Activated naive CD8-positive, alpha-beta T cell treated with anti-CD3 and anti-CD28 coated beads, Interleukin-2, amount 50 U/mL, for 24 hours (primary cell): ENCODE results near the gene FAM186B.

Experiments
- ATAC-seq: fragments of 150-1000 bp; cut with Tn5 transposase; one replicate; pipeline ENCODE4 v1.10.0; 2021
- DNase-seq: peaks from one replicate; pipeline ENCODE4 v3.0.0; 2021
- H3K27ac Mint-ChIP-seq: one replicate; pipeline ENCODE4 v1.8.0; 2021; ENCODE audit warnings: mild to moderate bottlenecking, mixed read lengths
- H3K27me3 Mint-ChIP-seq: one replicate; pipeline ENCODE4 v1.8.0; 2021; ENCODE audit warnings: mixed read lengths
- H3K36me3 Mint-ChIP-seq: one replicate; pipeline ENCODE4 v1.8.0; 2021; ENCODE audit warnings: low read depth, mixed read lengths
- H3K4me1 Mint-ChIP-seq: one replicate; pipeline ENCODE4 v1.8.0; 2021; ENCODE audit warnings: mixed read lengths
- H3K4me3 Mint-ChIP-seq: one replicate; pipeline ENCODE4 v1.8.0; 2021; ENCODE audit warnings: mild to moderate bottlenecking, moderate library complexity, mixed read lengths
- H3K9me3 Mint-ChIP-seq: one replicate; pipeline ENCODE4 v1.8.0; 2021; ENCODE audit warnings: mixed read lengths

Gene FAM186B

GRCh38 chr12:49643135-49643534 lies 37.7 kb upstream of the FAM186B start:
- no peak for DNase-seq
- H3K36me3 Mint-ChIP-seq, result peaks cover 11% of the 10 kb centered on the region
- H3K4me1 Mint-ChIP-seq, result peaks cover 20% of the 10 kb centered on the region
- H3K4me3 Mint-ChIP-seq, result no peak overlapping the region
- H3K9me3 Mint-ChIP-seq, result no peaks in the 10 kb centered on the region
- ATAC-seq, result no peak
- no peak overlapping the region for H3K27ac Mint-ChIP-seq
- no peaks in the 10 kb centered on the region for H3K27me3 Mint-ChIP-seq

DNA sequence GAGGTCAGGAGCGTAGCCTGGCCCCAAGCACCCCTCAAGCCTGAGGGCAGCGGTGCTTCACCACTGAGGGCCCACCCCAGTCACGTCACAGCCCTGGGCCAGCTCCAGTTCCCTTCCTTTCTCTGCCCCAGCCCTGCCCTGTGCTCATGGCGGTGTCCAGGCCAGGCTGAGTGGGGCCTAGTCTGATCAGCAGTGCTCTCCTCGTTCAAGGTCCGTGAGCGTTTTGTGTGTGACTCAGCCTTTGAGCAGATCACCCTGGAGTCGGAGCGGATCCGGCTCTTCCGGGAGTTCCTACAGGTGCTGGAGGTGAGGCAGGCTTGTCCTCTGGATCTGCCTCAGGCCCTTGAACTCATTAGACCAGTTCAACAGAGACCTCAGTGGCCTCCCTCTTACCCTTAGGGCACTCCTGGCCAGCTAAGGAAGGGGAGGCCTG lies 36.9 kb upstream of the FAM186B start:
- no peak for ATAC-seq
- H3K27me3 Mint-ChIP-seq, result no peaks in the 10 kb centered on the region
- H3K36me3 Mint-ChIP-seq, result peaks cover 8% of the 10 kb centered on the region
- H3K9me3 Mint-ChIP-seq, result no peaks in the 10 kb centered on the region
- peaks cover 20% of the 10 kb centered on the region for H3K4me1 Mint-ChIP-seq
- H3K27ac Mint-ChIP-seq, result no peak overlapping the region
- H3K4me3 Mint-ChIP-seq, result no peak overlapping the region
- no peak for DNase-seq

- Mint-ChIP-seq H3K27ac (no peak overlapping the region), H3K4me3 (no peak overlapping the region), H3K4me1 (peaks cover 24% of the 10 kb centered on the region), H3K9me3 (no peaks in the 10 kb centered on the region), H3K27me3 (no peaks in the 10 kb centered on the region), H3K36me3 (peaks cover 5% of the 10 kb centered on the region)
- no peak for DNase-seq
- no peak for ATAC-seq
Observed at GRCh38 chr12:49641748-49642369, 36.4 kb upstream of the FAM186B start.

DNA sequence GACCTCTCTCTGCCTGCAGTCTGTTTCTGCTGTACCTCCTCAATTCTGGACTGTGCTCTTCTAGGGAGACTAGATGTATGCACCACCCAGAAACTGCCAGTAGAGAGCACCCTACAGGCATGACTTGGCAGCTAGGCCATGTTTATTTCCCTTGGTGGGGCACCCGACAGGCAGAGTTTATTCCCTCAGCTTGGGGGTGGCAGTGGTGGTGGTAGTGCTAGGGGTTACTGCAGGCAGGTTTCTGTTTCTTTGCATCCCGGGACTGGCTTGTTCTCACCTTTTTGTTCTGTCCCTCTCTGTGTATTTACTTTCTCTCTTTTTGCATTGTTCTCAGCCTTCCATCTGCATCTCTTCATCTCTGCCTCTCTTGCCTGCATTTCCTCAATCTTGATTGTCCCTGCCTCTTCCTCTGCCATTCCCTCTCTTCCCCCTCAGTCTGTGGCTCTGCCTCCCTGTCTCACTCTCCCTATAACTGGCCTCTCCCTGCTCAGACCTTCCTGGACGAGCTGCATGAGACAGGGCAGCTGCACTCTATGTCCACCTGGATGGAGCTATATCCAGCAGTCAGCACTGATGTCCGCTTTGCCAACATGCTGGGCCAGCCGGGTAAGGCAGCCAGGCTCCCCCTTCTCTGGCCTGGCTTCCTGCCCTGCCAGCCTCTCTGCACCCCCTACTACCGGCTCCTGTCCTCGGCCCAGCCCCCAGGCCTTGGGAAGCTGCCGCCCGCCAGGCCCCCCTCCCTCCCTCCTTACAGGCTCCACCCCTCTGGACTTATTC lies 31.7 kb upstream of the FAM186B start:
- Mint-ChIP-seq H3K27ac (no peak overlapping the region), H3K9me3 (no peaks in the 10 kb centered on the region), H3K4me1 (peaks cover 13% of the 10 kb centered on the region), H3K36me3 (no peaks in the 10 kb centered on the region), H3K4me3 (no peak overlapping the region), H3K27me3 (no peaks in the 10 kb centered on the region)
- DNase-seq, result peak; percentile 55
- peak; percentile 82 for ATAC-seq

DNA sequence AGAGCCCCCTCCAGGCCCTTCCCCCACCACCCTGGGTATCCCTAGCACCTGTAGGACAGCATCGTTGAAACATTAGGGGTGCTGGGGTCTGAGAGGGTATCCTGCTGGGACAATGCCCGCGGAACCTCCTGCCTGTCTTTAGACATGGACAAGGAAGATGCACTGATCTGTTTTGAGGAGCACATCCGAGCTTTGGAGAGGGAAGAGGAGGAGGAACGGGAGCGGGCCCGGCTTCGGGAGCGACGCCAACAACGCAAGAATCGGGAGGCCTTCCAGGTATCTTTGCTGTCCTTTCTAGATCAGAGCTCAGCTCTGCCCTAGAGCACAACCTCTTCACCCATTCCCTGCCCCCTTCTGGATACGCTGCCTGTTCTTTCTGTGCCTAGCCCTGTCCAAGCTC lies 31.1 kb upstream of the FAM186B start:
- DNase-seq, result no peak
- Mint-ChIP-seq H3K27ac (no peak overlapping the region), H3K27me3 (no peaks in the 10 kb centered on the region), H3K9me3 (no peaks in the 10 kb centered on the region), H3K4me1 (peaks cover 13% of the 10 kb centered on the region), H3K4me3 (no peak overlapping the region), H3K36me3 (no peaks in the 10 kb centered on the region)
- ATAC-seq, result no peak

- H3K4me1 Mint-ChIP-seq, result peaks cover 13% of the 10 kb centered on the region
- DNase-seq, result no peak
- no peaks in the 10 kb centered on the region for H3K36me3 Mint-ChIP-seq
- no peak for ATAC-seq
- H3K27ac Mint-ChIP-seq, result no peak overlapping the region
- no peaks in the 10 kb centered on the region for H3K9me3 Mint-ChIP-seq
- H3K4me3 Mint-ChIP-seq, result no peak overlapping the region
- H3K27me3 Mint-ChIP-seq, result no peaks in the 10 kb centered on the region
Observed at GRCh38 chr12:49635656-49636055, 30.2 kb upstream of the FAM186B start.

DNA sequence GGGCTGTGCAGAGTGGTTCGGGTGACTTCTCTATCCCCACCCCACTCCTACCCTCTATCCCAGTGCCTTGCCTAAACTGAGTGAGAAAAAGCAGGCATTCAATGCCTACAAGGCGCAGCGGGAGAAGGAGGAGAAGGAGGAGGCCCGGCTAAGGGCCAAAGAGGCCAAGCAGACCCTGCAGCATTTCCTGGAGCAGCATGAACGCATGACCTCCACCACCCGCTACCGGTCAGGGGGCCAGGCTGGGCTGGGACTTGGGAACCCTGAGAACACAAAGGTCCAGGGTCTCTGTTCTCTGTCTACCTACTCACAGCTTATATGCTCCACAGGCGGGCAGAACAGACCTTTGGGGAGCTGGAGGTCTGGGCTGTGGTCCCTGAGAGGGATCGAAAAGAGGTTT lies 29.6 kb upstream of the FAM186B start:
- H3K4me1 Mint-ChIP-seq, result peaks cover 13% of the 10 kb centered on the region
- no peaks in the 10 kb centered on the region for H3K9me3 Mint-ChIP-seq
- no peak overlapping the region for H3K4me3 Mint-ChIP-seq
- H3K27ac Mint-ChIP-seq, result no peak overlapping the region
- no peaks in the 10 kb centered on the region for H3K27me3 Mint-ChIP-seq
- H3K36me3 Mint-ChIP-seq, result no peaks in the 10 kb centered on the region
- DNase-seq, result no peak
- ATAC-seq, result no peak

DNA sequence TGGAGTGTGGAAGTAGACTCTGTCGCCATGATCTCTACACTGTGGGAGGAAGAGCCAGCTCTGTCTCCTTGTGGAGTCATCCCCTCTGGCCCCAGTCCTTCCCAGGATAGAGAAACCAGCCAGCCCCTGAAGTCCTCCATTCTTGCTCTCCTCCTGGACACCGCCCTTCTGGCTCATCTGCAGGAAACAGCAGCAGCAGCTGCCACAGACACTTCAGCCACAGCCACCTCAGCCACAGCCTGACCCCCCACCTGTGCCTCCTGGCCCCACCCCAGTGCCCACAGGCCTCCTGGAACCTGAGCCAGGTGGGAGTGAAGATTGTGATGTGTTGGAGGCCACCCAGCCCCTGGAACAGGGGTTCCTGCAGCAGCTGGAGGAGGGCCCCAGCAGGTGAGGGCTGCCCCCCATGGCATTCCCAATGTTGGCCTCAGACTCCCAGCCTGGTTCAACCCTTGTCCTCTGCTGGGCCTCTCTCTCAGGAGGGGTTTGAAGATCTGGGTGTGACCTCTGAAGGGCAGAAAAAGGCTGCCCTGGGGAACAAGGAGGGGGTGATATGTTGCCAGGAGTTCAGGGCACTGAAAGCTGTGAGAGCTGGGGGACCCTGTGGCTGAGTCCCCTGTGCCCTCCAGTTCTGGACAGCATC lies 28.4 kb upstream of the FAM186B start:
- no peak for ATAC-seq
- Mint-ChIP-seq H3K9me3 (no peaks in the 10 kb centered on the region), H3K27ac (no peak overlapping the region)

DNA sequence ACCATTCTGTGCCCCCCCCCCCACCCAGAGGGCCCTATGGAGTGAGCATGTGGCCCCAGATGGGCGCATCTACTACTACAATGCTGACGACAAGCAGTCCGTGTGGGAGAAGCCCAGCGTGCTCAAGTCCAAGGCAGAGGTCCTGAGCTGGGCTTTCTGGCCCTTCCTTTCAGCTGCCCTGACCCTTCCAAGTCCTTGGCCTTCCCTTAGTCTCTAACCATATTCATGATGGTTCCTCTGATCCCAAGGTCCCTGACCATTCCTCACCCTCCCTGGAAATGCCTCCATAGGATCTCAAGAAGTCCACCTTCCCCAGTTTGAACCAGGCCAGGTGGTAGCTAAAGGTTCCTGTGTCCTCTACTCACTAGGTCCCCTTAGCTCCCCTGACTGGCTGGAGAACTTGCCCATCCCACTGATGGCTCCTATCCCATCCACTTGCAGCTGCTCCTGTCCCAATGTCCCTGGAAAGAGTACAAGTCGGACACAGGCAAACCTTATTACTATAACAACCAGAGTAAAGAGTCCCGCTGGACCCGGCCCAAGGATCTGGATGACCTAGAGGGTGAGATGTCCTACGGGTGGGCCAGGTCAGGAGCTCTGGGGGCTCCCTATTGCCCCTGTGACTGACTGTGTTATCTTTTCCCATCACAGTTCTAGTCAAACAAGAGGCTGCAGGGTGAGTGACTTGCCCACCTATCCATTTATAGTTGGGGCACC lies 27.7 kb upstream of the FAM186B start:
- Mint-ChIP-seq H3K4me1 (peaks cover 8% of the 10 kb centered on the region), H3K4me3 (no peak overlapping the region), H3K36me3 (no peaks in the 10 kb centered on the region), H3K27me3 (no peaks in the 10 kb centered on the region), H3K9me3 (no peaks in the 10 kb centered on the region), H3K27ac (no peak overlapping the region)
- DNase-seq, result no peak
- ATAC-seq, result no peak

More for the DNA sequence above, 28.4 kb upstream of the FAM186B start:
- H3K4me3 Mint-ChIP-seq, result no peak overlapping the region
- H3K4me1 Mint-ChIP-seq, result peaks cover 8% of the 10 kb centered on the region
- no peaks in the 10 kb centered on the region for H3K36me3 Mint-ChIP-seq
- DNase-seq, result no peak
- H3K27me3 Mint-ChIP-seq, result no peaks in the 10 kb centered on the region

DNA sequence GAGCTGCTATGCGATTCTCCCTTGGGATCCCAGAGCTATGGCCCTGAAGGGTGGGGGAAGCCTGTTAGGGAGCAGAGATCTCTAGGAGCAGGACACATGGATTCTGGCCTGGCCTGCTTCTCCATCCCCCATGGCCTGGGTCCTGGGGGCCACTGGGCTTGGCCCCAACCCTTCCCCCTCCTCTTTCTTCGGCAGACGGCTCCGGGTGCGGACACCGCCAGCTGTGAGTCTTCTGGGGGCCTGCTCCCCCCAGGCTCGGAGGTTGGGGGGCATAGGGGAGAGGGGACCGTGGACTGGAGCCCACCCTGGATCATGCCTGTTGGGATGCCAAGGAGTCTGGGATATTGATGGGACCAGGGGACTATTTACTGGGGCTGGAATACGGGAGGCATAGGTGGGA lies 27.0 kb upstream of the FAM186B start:
- H3K4me1 Mint-ChIP-seq, result peaks cover 8% of the 10 kb centered on the region
- DNase-seq, result no peak
- no peaks in the 10 kb centered on the region for H3K9me3 Mint-ChIP-seq
- H3K27me3 Mint-ChIP-seq, result no peaks in the 10 kb centered on the region
- H3K36me3 Mint-ChIP-seq, result no peaks in the 10 kb centered on the region
- H3K27ac Mint-ChIP-seq, result no peak overlapping the region
- no peak overlapping the region for H3K4me3 Mint-ChIP-seq
- no peak for ATAC-seq

- no peak overlapping the region for H3K27ac Mint-ChIP-seq
- DNase-seq (no peak), ATAC-seq (no peak)
- no peak overlapping the region for H3K4me3 Mint-ChIP-seq
- H3K9me3 Mint-ChIP-seq, result no peaks in the 10 kb centered on the region
- no peaks in the 10 kb centered on the region for H3K36me3 Mint-ChIP-seq
- no peaks in the 10 kb centered on the region for H3K27me3 Mint-ChIP-seq
- H3K4me1 Mint-ChIP-seq, result no peaks in the 10 kb centered on the region
Observed at GRCh38 chr12:49631336-49631907, 26.0 kb upstream of the FAM186B start.

GRCh38 chr12:49627752-49628360 lies 22.4 kb upstream of the FAM186B start:
- Mint-ChIP-seq H3K9me3 (no peaks in the 10 kb centered on the region), H3K4me1 (peaks cover 18% of the 10 kb centered on the region), H3K27me3 (peaks cover 3% of the 10 kb centered on the region), H3K36me3 (no peaks in the 10 kb centered on the region), H3K27ac (no peak overlapping the region), H3K4me3 (no peak overlapping the region)
- DNase-seq, result no peak
- no peak for ATAC-seq

DNA sequence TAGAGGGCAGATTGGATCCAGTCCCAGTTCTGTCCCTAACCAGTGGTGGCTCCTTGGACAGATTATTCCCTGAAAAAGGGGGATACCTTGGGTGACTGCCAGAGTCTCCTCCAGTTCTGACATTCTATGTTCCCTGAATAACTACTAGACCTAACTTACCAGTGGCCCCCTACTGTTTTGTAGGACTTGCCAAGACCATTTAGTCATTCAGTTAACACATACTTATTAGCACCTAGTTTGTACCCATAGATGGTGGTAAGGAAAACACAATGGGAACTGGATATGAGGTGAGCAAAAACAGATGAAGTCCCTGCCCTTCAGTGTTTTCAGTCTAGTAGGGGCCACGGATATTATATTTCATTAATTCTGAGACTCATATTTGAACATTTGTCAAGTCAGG lies 21.4 kb upstream of the FAM186B start:
- no peak overlapping the region for H3K4me3 Mint-ChIP-seq
- ATAC-seq (no peak), DNase-seq (no peak)
- peaks cover 3% of the 10 kb centered on the region for H3K27me3 Mint-ChIP-seq
- peaks cover 26% of the 10 kb centered on the region for H3K4me1 Mint-ChIP-seq
- H3K9me3 Mint-ChIP-seq, result no peaks in the 10 kb centered on the region
- H3K36me3 Mint-ChIP-seq, result no peaks in the 10 kb centered on the region
- H3K27ac Mint-ChIP-seq, result no peak overlapping the region

DNA sequence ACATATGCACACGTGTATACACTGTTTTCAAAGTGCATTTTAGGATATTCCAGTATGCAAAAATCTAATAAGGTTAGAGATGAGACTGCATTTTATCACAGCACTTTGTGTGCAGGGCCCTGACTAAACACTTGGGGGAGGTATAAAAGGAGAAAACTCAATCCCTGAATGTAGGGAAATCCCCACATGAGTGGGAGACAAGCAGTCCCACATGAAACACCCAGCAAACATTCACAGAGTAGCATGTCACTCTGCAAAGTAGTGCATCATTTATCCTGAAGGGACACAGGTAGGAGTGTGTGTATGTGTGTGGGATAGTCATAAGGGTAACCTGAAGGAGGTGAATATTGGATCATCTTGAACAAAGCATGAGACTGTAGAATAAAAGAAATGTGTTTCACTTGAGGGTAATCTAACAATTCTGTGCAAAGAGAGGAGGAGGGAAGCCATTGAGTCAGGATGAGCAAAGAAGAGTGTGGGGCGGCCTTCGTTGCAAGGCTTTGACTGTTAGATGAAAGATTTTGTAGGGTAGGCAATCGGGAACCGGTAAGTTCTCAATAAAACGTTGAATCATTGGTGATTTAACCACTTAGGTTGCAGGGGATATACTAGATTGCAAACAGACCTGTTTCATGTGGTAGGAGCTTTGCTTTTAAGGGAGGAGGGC lies 20.9 kb upstream of the FAM186B start:
- ATAC-seq (peak; percentile 38), DNase-seq (no peak)
- Mint-ChIP-seq H3K4me1 (peaks cover 31% of the 10 kb centered on the region), H3K36me3 (no peaks in the 10 kb centered on the region), H3K9me3 (no peaks in the 10 kb centered on the region), H3K4me3 (no peak overlapping the region), H3K27me3 (peaks cover 3% of the 10 kb centered on the region), H3K27ac (no peak overlapping the region)
